ENCODE data around the gene GDI1.

DNA sequence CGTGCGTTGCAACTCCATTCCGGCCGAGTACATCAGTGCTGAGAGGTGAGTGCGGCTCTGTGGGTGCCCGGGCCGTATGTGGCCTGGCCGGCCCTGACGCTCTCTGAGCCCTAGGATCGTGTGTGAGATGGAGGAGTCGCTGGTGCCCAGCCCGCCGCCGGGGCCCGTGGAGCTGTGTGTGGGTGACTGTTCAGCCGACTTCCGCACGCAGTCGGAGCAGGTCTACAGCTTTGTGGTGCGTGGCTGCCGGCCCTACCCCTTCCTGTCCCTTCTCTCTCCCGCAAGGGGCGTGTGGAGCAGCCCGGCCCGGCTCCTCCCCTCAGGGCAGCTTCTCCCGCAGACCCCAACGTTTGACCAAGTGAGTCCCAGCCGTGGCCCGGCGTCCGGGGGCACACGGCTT lies 29.1 kb downstream of the GDI1 start:
- TF ChIP-seq, protein P1, sequence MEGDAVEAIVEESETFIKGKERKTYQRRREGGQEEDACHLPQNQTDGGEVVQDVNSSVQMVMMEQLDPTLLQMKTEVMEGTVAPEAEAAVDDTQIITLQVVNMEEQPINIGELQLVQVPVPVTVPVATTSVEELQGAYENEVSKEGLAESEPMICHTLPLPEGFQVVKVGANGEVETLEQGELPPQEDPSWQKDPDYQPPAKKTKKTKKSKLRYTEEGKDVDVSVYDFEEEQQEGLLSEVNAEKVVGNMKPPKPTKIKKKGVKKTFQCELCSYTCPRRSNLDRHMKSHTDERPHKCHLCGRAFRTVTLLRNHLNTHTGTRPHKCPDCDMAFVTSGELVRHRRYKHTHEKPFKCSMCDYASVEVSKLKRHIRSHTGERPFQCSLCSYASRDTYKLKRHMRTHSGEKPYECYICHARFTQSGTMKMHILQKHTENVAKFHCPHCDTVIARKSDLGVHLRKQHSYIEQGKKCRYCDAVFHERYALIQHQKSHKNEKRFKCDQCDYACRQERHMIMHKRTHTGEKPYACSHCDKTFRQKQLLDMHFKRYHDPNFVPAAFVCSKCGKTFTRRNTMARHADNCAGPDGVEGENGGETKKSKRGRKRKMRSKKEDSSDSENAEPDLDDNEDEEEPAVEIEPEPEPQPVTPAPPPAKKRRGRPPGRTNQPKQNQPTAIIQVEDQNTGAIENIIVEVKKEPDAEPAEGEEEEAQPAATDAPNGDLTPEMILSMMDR (IDR thresholded peaks at IDR 0.05) = no peak
- no peak for TF ChIP-seq USF2 (IDR thresholded peaks at IDR 0.05; ENCODE audit: borderline replicate concordance, low read depth, low read length)
- no peak for TF ChIP-seq EP300 (IDR thresholded peaks at IDR 0.05; ENCODE audit: borderline replicate concordance in 1 of 2, low read depth in 1 of 2, low read length in 1 of 2)
- TF ChIP-seq, protein P2, sequence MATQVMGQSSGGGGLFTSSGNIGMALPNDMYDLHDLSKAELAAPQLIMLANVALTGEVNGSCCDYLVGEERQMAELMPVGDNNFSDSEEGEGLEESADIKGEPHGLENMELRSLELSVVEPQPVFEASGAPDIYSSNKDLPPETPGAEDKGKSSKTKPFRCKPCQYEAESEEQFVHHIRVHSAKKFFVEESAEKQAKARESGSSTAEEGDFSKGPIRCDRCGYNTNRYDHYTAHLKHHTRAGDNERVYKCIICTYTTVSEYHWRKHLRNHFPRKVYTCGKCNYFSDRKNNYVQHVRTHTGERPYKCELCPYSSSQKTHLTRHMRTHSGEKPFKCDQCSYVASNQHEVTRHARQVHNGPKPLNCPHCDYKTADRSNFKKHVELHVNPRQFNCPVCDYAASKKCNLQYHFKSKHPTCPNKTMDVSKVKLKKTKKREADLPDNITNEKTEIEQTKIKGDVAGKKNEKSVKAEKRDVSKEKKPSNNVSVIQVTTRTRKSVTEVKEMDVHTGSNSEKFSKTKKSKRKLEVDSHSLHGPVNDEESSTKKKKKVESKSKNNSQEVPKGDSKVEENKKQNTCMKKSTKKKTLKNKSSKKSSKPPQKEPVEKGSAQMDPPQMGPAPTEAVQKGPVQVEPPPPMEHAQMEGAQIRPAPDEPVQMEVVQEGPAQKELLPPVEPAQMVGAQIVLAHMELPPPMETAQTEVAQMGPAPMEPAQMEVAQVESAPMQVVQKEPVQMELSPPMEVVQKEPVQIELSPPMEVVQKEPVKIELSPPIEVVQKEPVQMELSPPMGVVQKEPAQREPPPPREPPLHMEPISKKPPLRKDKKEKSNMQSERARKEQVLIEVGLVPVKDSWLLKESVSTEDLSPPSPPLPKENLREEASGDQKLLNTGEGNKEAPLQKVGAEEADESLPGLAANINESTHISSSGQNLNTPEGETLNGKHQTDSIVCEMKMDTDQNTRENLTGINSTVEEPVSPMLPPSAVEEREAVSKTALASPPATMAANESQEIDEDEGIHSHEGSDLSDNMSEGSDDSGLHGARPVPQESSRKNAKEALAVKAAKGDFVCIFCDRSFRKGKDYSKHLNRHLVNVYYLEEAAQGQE (IDR thresholded peaks at IDR 0.05; ENCODE audit: low read depth, low read length) = no peak
- TF ChIP-seq MAX (IDR thresholded peaks at IDR 0.05; ENCODE audit: low read depth) = no peak
- TF ChIP-seq, protein P3, sequence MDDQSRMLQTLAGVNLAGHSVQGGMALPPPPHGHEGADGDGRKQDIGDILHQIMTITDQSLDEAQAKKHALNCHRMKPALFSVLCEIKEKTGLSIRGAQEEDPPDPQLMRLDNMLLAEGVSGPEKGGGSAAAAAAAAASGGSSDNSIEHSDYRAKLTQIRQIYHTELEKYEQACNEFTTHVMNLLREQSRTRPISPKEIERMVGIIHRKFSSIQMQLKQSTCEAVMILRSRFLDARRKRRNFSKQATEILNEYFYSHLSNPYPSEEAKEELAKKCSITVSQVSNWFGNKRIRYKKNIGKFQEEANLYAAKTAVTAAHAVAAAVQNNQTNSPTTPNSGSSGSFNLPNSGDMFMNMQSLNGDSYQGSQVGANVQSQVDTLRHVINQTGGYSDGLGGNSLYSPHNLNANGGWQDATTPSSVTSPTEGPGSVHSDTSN (IDR thresholded peaks at IDR 0.05) = no peak
- no peak for TF ChIP-seq RAD21 (IDR thresholded peaks at IDR 0.05; ENCODE audit: low read length)
- TF ChIP-seq, protein P4, sequence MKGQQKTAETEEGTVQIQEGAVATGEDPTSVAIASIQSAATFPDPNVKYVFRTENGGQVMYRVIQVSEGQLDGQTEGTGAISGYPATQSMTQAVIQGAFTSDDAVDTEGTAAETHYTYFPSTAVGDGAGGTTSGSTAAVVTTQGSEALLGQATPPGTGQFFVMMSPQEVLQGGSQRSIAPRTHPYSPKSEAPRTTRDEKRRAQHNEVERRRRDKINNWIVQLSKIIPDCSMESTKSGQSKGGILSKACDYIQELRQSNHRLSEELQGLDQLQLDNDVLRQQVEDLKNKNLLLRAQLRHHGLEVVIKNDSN (IDR thresholded peaks at IDR 0.05; ENCODE audit: borderline replicate concordance, low read depth) = no peak
